Activated naive CD4-positive, alpha-beta T cell treated with anti-CD3 and anti-CD28 coated beads for 36 hours (primary cell): ENCODE results near the gene LAD1. TPM values are rescaled to one million over a fixed set of nuclear protein-coding genes. Genes with fewer than 3 reads are reported as not detected.
A peak's percentile ranks its signal among the peaks of the same experiment; 100 is the strongest.

ENCODE experiments used
- CTCF ChIA-PET: fragments of 350-600 bp; sonication (Branson Sonifier 250); formaldehyde crosslinking; loops from one replicate; lab custom pipeline; 2021; ENCODE audit warnings: antibody characterized with exemption; lab: Charles Lee
- DNase-seq: peaks from one replicate; pipeline ENCODE4 v3.0.0-alpha.2; 2020
- H3K27ac Mint-ChIP-seq: one replicate; pipeline ENCODE4 v1.8.0; 2021; ENCODE audit warnings: mild to moderate bottlenecking, mixed read lengths
- H3K27me3 Mint-ChIP-seq: one replicate; pipeline ENCODE4 v1.8.0; 2021; ENCODE audit warnings: low read depth, mixed read lengths
- H3K36me3 Mint-ChIP-seq: one replicate; pipeline ENCODE4 v1.8.0; 2021; ENCODE audit warnings: low read depth, mixed read lengths
- H3K4me1 Mint-ChIP-seq: one replicate; pipeline ENCODE4 v1.8.0; 2021; ENCODE audit warnings: low read depth, mixed read lengths
- H3K4me3 Mint-ChIP-seq: one replicate; pipeline ENCODE4 v1.8.0; 2021; ENCODE audit warnings: mild to moderate bottlenecking, moderate library complexity, mixed read lengths
- H3K9me3 Mint-ChIP-seq: one replicate; pipeline ENCODE4 v1.8.0; 2021; ENCODE audit warnings: mixed read lengths
- intact Hi-C: fragments of 100-400 bp; cut with micrococcal nuclease; formaldehyde crosslinking; loops from one replicate; pipeline ENCODE4 v1.15.1; 2023
- total RNA-seq, 2 experiments: library from RNA; stranded (reverse); gene quantifications; one replicate each; pipeline ENCODE4 v1.2.3, GENCODE V29; 2021

LAD1 gene
- not detected for total RNA-seq

DNA sequence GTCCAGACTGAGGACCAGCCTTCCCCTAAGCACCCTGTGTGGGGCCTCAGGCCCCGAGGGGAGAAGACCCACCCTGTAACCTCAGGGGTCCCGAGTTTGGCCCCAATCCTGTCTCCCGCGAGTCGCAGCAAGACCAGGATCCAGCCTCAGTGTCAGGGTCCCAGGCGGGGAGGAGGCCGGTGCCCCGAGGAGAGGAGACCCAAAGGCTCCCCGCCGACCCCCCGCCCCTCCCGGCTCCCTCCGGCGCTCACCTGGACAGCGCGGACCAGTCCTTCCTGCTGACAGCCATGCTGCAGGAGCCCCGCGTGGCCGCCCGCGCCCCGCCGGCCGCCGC is at the start of gene LAD1:
TSS of gene LAD1 (minus strand) at position 307 of the 334 bp plus-strand sequence. CDS start at position 289, 18 bp downstream.
- intact Hi-C loops = no loop called here
- Mint-ChIP-seq H3K9me3 (no peaks in the 10 kb centered on the region), H3K4me3 (no peak within 1 kb of the TSS), H3K27me3 (peaks cover 33% of the 10 kb centered on the region), H3K36me3 (no peaks in the 10 kb centered on the region), H3K4me1 (no peaks in the 10 kb centered on the region), H3K27ac (no peak within 1 kb of the TSS)
- CTCF ChIA-PET = interaction anchor here (0.6 kb wide), 1 partner anchor 9 kb away, joined by 7 read pairs; no protein-coding TSS in a partner anchor
- no peak for DNase-seq

DNA sequence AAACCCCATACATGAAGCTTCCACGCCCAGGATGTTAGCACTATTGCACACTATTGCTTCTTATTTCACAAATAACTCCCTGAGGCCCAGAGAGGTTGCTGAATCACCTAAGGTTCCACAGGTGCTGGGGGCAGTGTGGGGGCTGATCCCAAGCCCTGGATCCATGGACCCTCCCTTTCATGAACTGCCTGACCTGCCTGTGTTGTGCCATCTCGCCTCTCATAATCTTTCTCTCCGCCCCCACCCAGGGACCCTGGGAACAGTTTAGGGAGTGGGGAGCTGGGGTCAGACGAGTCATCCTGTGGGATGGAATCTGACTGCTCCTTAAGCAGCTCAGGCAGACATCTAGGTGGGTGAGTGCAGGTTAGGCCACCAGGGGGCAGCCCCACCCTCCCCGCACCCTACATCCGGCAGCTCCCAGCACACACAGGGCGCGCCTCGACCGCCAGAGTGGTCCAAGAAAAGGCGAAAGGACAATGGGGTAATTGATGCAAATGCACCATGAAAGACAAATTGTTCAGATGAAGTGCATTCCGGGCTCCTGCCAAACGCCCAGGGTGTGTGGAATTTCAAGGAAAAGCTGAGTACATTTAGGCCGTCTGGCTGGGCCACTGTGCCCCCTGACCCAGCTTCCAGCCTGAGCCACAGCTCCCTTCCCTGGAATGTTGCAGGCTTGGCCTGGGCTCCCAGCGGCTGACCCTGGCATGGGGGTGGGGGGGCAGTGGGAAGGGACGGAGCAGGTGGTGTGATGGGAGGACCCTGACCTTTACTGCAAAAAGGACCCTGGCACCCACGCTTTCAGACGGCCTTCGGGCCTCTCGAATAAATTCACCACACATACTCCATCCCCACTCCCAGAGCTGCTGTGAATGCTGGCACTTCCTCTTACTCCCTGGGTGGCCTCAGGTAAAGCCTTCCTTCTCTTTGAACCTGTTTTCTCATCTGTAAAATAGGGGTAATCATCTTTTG is 49.1 kb upstream of the LAD1 start:
- H3K27ac Mint-ChIP-seq = no peak overlapping the region

DNA sequence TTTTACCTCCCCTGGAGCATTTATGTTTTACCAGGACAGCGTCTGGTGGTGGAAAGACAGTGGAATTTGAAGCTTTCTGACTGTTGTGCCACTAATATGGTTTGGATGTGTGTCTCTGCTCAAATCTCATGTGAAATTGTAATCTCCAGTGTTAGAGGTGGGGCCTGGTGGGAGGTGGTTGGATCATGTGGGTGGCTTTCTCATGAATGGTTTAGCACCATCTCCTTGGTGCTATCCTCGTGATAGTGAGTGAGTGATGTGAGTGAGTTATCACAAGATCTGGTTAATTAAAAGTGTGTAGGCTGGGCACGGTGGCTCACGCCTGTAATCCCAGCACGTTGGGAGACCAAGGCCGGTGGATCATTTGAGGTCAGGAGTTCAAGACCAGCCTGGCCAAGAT is 46.2 kb upstream of the LAD1 start:
- Mint-ChIP-seq H3K9me3 (no peaks in the 10 kb centered on the region), H3K4me3 (no peak overlapping the region)

More for the DNA sequence above, 49.1 kb upstream of the LAD1 start:
- peaks cover 6% of the 10 kb centered on the region for H3K4me1 Mint-ChIP-seq
- no peaks in the 10 kb centered on the region for H3K36me3 Mint-ChIP-seq
- intact Hi-C loops = loop anchor here (1.0 to 5.0 kb wide), 4 partner anchors 21 to 254 kb away; partner anchors contain the start of gene PHLDA3
- no peak overlapping the region for H3K4me3 Mint-ChIP-seq
- H3K27me3 Mint-ChIP-seq = peaks cover 24% of the 10 kb centered on the region
- DNase-seq = peak; percentile 81
- CTCF ChIA-PET = interaction anchor here (0.6 to 7.8 kb wide), 17 partner anchors 11 to 260 kb away, joined by 3 to 121 read pairs (median 5); partner anchors contain the start of genes CSRP1 and PHLDA3
- no peaks in the 10 kb centered on the region for H3K9me3 Mint-ChIP-seq

DNA sequence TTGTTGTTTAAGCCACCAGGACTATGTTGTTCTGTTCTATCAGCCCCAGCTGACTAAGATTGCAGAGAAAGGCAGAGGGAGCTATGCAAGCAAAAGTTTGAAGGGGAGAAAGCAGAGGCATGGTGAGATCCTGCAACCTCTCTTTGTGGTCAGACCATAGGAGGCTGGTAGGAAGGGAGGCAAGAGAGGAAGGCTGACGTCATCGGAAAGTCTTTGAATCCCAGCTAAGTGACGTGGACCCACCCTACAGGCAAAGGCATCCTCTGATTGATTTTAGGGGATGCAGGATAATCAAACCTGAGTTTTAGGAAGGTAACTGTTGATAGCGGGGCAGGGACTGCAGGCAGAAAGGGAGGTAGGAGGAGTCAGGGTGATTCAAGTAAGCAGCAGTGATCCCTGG is 45.7 kb upstream of the LAD1 start:
- no peaks in the 10 kb centered on the region for H3K9me3 Mint-ChIP-seq
- H3K4me1 Mint-ChIP-seq = peaks cover 4% of the 10 kb centered on the region
- no peak overlapping the region for H3K4me3 Mint-ChIP-seq
- H3K27me3 Mint-ChIP-seq = peaks cover 9% of the 10 kb centered on the region
- no peaks in the 10 kb centered on the region for H3K36me3 Mint-ChIP-seq
- DNase-seq = no peak
- CTCF ChIA-PET = interaction anchor here (1.0 to 7.8 kb wide), 4 partner anchors 9 to 264 kb away, joined by 3 to 121 read pairs (median 63); no protein-coding TSS in a partner anchor
- intact Hi-C loops = loop anchor here (5.0 kb wide), 1 partner anchor 258 kb away; no protein-coding TSS in a partner anchor
- no peak overlapping the region for H3K27ac Mint-ChIP-seq

More for the DNA sequence above, 46.2 kb upstream of the LAD1 start:
- CTCF ChIA-PET = interaction anchor here (1.0 to 7.8 kb wide), 4 partner anchors 10 to 264 kb away, joined by 3 to 121 read pairs (median 63); no protein-coding TSS in a partner anchor
- peaks cover 4% of the 10 kb centered on the region for H3K4me1 Mint-ChIP-seq
- H3K36me3 Mint-ChIP-seq = no peaks in the 10 kb centered on the region
- intact Hi-C loops = loop anchor here (5.0 kb wide), 1 partner anchor 257 kb away; no protein-coding TSS in a partner anchor
- no peak for DNase-seq
- H3K27ac Mint-ChIP-seq = no peak overlapping the region
- peaks cover 12% of the 10 kb centered on the region for H3K27me3 Mint-ChIP-seq

- Mint-ChIP-seq H3K9me3 (no peaks in the 10 kb centered on the region), H3K27ac (no peak overlapping the region), H3K4me3 (no peak overlapping the region), H3K36me3 (no peaks in the 10 kb centered on the region), H3K4me1 (peaks cover 4% of the 10 kb centered on the region), H3K27me3 (peaks cover 7% of the 10 kb centered on the region)
- CTCF ChIA-PET = interaction anchor here (7.3 kb wide), 1 partner anchor 69 kb away, joined by 121 read pairs; no protein-coding TSS in a partner anchor
- no peak for DNase-seq
- intact Hi-C loops = no loop called here
These were observed 44.6 kb upstream of the LAD1 start for GRCh38 chr1:201443747-201444146.

DNA sequence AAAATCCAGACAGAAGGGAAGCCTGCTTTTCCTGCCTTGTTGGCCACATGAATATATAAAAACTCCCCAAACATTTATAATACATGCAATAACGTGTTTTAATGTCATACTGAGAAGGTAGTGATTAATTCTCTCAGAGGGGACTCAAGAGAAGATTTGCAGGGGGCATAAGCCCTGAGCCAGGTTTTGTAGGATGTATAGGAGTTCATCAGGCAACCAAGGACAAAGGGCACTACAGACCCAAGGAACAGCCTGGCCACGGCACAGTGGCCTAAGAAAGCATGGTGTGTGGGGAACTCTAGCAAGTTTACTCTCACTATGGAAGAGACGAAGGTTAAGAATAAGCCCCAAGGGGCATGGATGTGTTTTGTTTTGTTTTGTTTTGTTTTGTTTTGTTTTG is 37.8 kb upstream of the LAD1 start:
- Mint-ChIP-seq H3K27ac (no peak overlapping the region), H3K9me3 (no peaks in the 10 kb centered on the region), H3K27me3 (peaks cover 6% of the 10 kb centered on the region), H3K4me3 (no peak overlapping the region), H3K4me1 (peaks cover 5% of the 10 kb centered on the region), H3K36me3 (no peaks in the 10 kb centered on the region)
- intact Hi-C loops = loop anchor here (1.0 kb wide), 2 partner anchors 44 to 76 kb away; no protein-coding TSS in a partner anchor
- DNase-seq = no peak
- CTCF ChIA-PET = interaction anchor here (1.9 to 2.8 kb wide), 3 partner anchors 10 to 47 kb away, joined by 8 to 39 read pairs (median 10); no protein-coding TSS in a partner anchor

GRCh38 chr1:201436393-201436792 is 37.3 kb upstream of the LAD1 start:
- Mint-ChIP-seq H3K27ac (no peak overlapping the region), H3K4me3 (no peak overlapping the region), H3K4me1 (peaks cover 5% of the 10 kb centered on the region), H3K9me3 (no peaks in the 10 kb centered on the region), H3K27me3 (peaks cover 6% of the 10 kb centered on the region), H3K36me3 (no peaks in the 10 kb centered on the region)
- DNase-seq = no peak
- CTCF ChIA-PET = interaction anchor here (0.6 to 5.2 kb wide), 14 partner anchors 11 to 115 kb away, joined by 3 to 39 read pairs (median 6); partner anchors contain the start of gene PHLDA3
- intact Hi-C loops = loop anchor here (1.0 kb wide), 2 partner anchors 45 to 77 kb away; no protein-coding TSS in a partner anchor

DNA sequence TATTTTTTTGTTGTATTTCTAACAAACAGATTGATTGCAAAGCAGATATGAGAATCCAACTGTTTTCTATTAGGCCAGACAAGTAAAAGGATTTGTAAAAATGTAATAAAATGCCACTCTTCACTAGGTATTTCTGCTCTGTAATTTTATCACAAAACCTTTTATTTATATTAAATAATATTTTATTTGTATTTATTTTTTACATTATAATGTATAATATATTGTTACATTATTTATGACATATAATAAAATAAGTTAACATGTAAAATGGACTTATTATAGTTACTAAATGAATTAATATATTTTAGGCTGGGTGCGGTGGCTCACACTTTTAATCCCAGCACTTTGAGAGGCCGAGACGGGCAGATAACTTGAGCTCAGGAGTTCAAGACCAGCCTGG is 35.1 kb upstream of the LAD1 start:
- H3K27me3 Mint-ChIP-seq = peaks cover 9% of the 10 kb centered on the region
- DNase-seq = no peak
- no peaks in the 10 kb centered on the region for H3K9me3 Mint-ChIP-seq
- no peak overlapping the region for H3K27ac Mint-ChIP-seq
- intact Hi-C loops = no loop called here
- peaks cover 5% of the 10 kb centered on the region for H3K4me1 Mint-ChIP-seq
- CTCF ChIA-PET = interaction anchor here (2.4 to 5.2 kb wide), 3 partner anchors 13 to 78 kb away, joined by 27 to 39 read pairs (median 33); no protein-coding TSS in a partner anchor
- H3K4me3 Mint-ChIP-seq = no peak overlapping the region
- H3K36me3 Mint-ChIP-seq = no peaks in the 10 kb centered on the region

DNA sequence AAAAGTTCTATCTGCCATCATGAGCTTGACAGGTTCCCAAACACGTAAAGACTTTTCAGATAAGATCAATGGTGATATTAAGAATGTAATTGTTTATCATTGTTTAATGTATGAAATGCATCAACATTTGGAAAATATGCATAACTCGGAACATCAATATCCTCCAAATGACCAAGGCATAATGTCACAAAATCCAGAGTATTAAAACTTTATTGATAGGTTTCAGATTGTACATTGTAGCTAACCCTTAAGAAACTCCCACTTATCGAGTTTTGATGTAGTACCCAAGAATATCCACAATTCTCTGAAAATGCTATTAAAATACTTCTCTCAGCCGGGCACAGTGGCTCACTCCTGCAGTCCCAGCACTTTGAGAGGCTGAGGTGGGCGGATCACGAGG is 34.5 kb upstream of the LAD1 start:
- intact Hi-C loops = no loop called here
- CTCF ChIA-PET = interaction anchor here (1.1 to 5.2 kb wide), 2 partner anchors 48 to 80 kb away, joined by 7 to 27 read pairs; no protein-coding TSS in a partner anchor
- Mint-ChIP-seq H3K9me3 (no peaks in the 10 kb centered on the region), H3K4me1 (peaks cover 5% of the 10 kb centered on the region), H3K36me3 (no peaks in the 10 kb centered on the region), H3K4me3 (no peak overlapping the region), H3K27me3 (peaks cover 9% of the 10 kb centered on the region), H3K27ac (no peak overlapping the region)
- no peak for DNase-seq

- H3K27ac Mint-ChIP-seq = no peak overlapping the region
- no peak for DNase-seq
- no peak overlapping the region for H3K4me3 Mint-ChIP-seq
- H3K36me3 Mint-ChIP-seq = no peaks in the 10 kb centered on the region
- peaks cover 2% of the 10 kb centered on the region for H3K4me1 Mint-ChIP-seq
- H3K9me3 Mint-ChIP-seq = no peaks in the 10 kb centered on the region
- H3K27me3 Mint-ChIP-seq = peaks cover 9% of the 10 kb centered on the region
- intact Hi-C loops = no loop called here
- CTCF ChIA-PET = interaction anchor here (0.6 to 0.8 kb wide), 2 partner anchors 82 to 187 kb away, joined by 3 to 4 read pairs; no protein-coding TSS in a partner anchor
These were observed 31.7 kb upstream of the LAD1 start for GRCh38 chr1:201430776-201431175.

- Mint-ChIP-seq H3K27me3 (peaks cover 9% of the 10 kb centered on the region), H3K9me3 (no peaks in the 10 kb centered on the region), H3K36me3 (no peaks in the 10 kb centered on the region), H3K27ac (no peak overlapping the region), H3K4me3 (no peak overlapping the region), H3K4me1 (no peaks in the 10 kb centered on the region)
- no peak for DNase-seq
- CTCF ChIA-PET = no interaction called here
- intact Hi-C loops = no loop called here
These were observed 30.8 kb upstream of the LAD1 start for GRCh38 chr1:201429736-201430501.
